GM12872 (cell line): ENCODE results near the gene ARID1A.

Source experiments
- CTCF ChIP-seq: IDR thresholded peaks from 3 replicates; pipeline ENCODE4 v1.5.1; 2011; ENCODE audit warnings: low read depth, mild to moderate bottlenecking, low read length, moderate library complexity; ENCODE audit not compliant: insufficient read depth

ARID1A gene

GRCh38 chr1:26814377-26814776 is 118.6 kb downstream of the ARID1A start:
- no peak for TF ChIP-seq CTCF

- no peak for TF ChIP-seq CTCF
These were observed 119.1 kb downstream of the ARID1A start for GRCh38 chr1:26814893-26815292.

GRCh38 chr1:26820784-26821269 is 125.0 kb downstream of the ARID1A start:
- TF ChIP-seq CTCF = peak; percentile 66

- no peak for TF ChIP-seq CTCF
These were observed 127.1 kb downstream of the ARID1A start for GRCh38 chr1:26822737-26823395.

GRCh38 chr1:26824731-26825130 is 128.9 kb downstream of the ARID1A start:
- TF ChIP-seq CTCF = no peak

- TF ChIP-seq CTCF = peak; percentile 47; the same call in 1 of the 3 replicates
These were observed 130.7 kb downstream of the ARID1A start, which contains the start of gene ZDHHC18 for GRCh38 chr1:26826261-26827105. Gene ZDHHC18 (plus strand): TSS chr1:26826688. CDS start chr1:26826805, 117 bp downstream.

- TF ChIP-seq CTCF = no peak
These were observed 131.3 kb downstream of the ARID1A start for GRCh38 chr1:26827106-26827604.
